GM21528 (cell line): ENCODE measurements around the gene ARG2.
A peak's percentile ranks its signal among the peaks of the same experiment; 100 is the strongest.

ENCODE experiments used
- ATAC-seq: cut with Tn5 transposase; IDR thresholded peaks from one replicate; pipeline ENCODE4 v1.9.1; 2021; ENCODE audit warnings: mild to moderate bottlenecking, moderate library complexity; ENCODE audit not compliant: unreplicated experiment, low FRiP score

ARG2 gene

DNA sequence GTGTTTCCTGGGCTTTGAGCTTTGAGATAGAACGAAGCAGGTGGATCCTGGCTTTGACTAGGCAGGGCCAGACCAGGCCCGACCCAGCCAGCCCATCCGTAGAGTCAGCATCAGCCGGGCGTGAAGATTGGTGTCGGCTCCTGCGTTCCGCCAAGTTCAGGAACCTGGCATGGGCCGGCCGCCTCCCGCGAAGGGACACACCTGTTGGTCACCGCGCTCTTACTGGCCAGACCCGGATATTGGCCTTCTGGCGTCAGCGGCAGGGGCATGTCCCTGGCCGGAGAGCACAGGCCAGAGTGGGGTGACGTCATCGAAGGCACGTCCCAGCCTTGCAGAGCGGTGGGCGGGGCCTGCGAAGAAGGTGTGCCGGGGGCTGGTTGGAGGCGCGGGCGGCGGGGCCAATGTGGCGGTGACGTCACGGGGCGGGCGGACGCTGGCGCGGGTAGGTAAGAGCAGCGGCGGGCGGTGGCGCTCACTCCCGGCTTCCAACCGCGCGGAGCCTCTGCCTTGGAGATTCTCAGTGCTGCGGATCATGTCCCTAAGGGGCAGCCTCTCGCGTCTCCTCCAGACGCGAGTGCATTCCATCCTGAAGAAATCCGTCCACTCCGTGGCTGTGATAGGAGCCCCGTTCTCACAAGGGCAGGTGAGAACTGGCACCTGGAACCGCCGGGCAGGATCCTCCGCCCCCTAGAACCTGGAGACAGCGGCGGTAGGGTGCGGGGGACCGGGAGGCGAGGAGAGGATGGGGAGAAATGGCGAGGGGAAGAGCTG is at the start of gene ARG2:
ARG2 (plus strand) TSS at position 475 of the 771 bp plus-strand sequence; CDS start at position 533, 58 bp downstream.
- ATAC-seq: peak; percentile 94

DNA sequence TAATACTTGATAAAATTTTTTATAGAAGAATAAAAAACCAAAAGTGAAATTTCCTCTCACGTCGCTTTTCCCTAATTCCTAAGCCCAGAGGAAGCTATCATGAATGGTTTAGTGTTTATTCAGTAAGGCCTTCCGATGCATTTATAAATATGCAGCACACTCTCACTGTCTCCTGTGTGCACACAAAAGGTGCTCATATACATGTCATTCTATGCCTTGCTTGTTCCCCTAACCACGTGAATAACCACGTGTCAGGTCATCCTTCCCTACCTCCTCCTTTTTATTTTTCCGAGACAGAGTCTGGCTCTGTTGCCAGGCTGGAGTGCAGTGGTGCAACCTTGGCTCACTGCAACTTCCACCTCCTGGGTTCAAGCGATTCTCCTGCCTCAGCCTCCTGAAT is 49.3 kb upstream of the ARG2 start:
- no peak for ATAC-seq

- ATAC-seq: no peak
Measured at GRCh38 chr14:67571275-67571990, 48.3 kb upstream of the ARG2 start.

DNA sequence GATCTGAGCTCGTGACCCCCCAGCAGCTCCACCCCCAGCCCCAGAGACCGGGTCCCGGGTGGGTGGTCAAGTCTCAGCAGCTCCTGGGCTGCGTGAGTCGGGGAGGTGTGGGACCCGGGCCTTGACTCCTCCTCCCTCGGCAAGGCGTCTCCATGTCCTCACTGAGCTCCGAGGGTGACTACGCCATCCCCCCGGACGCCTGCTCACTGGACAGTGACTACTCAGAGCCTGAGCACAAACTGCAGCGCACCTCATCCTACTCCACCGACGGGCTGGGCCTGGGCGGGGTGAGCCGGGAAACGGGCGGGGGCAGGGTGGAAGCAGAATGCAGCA is 47.8 kb upstream of the ARG2 start:
- ATAC-seq: no peak

GRCh38 chr14:67572608-67573007 is 47.1 kb upstream of the ARG2 start:
- ATAC-seq: no peak

GRCh38 chr14:67573228-67574010 is 46.3 kb upstream of the ARG2 start:
- no peak for ATAC-seq

DNA sequence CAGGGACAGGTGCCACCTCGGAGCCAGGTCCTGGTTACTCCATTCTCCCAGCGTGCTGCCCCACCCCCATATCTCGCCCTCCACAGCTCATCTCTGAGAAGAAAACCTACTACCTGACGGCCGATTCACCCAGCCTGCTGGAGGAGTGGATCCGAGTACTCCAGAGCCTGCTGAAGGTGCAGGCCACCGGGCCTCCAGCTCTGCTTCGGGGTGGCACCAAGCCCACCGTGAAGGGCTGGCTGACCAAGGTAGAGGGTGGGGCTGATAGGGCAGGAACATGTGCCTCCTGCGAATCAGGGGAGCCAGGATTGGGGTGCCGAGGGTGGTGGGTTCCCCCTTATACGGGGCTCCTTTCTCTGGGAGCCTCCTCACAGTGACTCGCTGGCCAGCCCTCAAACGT is 45.6 kb upstream of the ARG2 start:
- ATAC-seq: no peak

GRCh38 chr14:67574806-67575205 is 44.9 kb upstream of the ARG2 start:
- no peak for ATAC-seq

- no peak for ATAC-seq
Measured at GRCh38 chr14:67575684-67576083, 44.0 kb upstream of the ARG2 start.

- ATAC-seq: no peak
Measured at GRCh38 chr14:67576216-67576955, 43.3 kb upstream of the ARG2 start.

DNA sequence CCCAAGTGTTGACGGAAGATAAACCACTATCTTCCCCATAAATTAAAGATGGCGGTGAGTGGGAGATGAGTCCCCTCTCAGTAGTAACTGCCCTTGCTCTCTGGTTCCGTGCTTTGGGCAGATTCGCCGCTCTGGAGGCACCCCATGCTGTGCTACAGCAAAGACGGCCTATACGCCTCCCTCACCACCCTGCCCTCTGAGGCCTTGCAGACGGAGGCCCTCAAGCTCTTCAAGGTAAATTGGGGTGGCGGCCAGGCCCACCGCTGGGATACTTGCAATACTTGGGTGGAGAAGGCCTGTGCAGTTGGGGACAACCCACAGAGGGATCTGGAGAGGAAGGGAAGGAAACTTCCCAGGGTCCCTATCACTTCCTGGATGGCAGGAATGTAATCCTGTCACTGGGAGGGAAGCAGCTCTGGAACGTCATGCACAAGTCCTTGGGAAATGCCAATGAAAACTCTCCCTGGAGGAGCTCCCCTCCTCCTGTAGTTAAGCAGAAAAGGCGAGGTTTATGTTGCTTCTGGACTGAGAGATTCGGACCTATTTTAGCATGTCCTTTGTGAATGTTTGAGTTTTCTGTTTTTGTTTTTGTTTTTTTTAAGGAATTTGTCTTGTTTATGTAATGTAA is 42.4 kb upstream of the ARG2 start:
- no peak for ATAC-seq

DNA sequence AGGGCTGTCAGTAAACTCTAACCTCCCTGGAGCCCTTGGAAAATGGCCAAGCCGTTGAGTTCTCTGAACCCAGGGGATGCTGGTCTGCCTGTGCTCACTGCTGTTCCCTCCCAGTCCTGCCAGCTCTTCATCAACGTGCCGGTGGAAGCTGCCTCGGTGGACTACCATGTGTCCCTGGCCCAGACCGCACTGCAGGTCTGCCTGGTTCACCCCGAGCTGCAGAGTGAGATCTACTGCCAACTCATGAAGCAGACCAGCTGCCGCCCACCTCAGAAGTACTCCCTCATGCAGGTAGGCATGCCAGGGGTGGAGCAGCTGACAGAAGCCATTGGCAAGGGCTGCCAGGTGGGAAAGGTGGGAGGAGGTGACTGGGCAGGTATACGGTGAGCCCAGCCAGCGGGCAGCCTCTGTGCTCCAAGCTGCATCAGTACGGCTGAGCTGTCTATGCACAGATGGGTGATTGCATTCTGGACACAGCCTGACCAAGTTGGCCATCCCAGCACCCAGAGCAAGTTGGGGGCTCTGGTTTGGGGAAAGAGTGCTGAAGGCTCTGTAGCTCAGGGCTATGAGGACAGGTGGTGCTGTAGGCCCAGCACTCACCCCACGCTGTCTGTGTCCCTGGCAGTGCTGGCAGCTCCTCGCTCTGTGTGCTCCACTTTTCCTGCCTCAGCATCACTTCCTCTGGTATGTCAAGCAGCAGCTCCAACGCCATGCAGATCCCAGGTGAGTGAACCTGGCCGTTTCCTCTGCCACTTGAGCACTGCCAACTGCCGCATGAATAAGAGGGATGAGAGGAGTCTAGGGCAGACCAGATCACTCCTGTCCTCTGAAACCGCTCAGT is 41.6 kb upstream of the ARG2 start:
- no peak for ATAC-seq

DNA sequence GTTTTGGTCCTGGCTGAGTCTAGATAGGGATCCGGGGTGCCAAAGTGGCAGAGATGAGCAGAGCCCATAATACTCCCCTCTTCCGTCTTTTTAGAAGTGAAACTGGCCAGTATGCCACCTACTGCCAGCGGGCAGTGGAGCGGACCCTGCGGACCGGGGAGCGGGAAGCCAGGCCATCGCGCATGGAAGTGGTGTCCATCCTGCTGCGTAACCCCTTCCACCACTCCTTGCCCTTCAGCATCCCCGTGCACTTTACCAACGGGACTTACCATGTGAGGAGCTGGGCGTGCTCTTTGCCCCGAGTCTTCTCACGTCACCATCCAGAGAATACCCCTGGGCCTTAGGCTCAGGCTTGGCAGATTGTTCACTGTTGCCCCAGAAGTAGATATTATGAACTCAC is 40.7 kb upstream of the ARG2 start:
- no peak for ATAC-seq

DNA sequence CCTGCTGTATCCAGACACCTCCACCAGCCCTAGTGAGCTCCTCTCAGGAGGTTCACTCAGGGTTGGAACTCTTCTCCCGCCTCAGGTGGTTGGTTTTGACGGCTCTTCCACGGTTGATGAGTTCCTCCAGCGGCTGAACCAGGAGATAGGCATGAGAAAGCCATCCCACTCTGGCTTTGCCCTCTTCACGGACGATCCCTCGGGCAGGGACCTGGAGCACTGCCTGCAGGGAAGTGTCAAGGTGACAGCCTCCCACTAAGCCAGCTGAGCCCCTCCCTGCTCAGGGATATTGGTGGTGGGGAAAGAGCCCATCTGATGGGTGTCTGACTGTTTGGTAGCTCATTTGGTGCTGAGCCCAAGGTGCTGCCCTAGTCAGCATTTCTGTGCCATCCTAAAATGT is 40.1 kb upstream of the ARG2 start:
- ATAC-seq: no peak

GRCh38 chr14:67580336-67581171 is 39.2 kb upstream of the ARG2 start:
- no peak for ATAC-seq

DNA sequence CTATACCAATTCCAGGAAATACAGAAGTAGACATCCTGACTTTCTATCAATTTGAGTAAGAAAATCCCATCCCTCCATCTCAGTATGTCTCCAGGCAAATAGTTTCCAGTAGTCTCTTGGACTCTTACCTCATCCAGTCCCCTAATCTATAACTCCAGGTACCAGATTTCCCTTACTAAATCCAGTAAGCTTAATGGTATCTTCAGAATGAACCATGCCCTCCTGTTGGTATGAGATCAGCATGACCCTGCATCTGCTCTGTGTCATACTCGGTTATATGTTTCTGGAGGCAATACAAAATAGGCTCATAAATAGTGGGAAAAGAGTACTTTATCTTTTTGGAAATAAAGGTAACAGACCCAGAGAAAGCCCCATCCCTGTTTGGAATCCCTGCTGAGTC is 38.1 kb upstream of the ARG2 start:
- ATAC-seq: no peak

DNA sequence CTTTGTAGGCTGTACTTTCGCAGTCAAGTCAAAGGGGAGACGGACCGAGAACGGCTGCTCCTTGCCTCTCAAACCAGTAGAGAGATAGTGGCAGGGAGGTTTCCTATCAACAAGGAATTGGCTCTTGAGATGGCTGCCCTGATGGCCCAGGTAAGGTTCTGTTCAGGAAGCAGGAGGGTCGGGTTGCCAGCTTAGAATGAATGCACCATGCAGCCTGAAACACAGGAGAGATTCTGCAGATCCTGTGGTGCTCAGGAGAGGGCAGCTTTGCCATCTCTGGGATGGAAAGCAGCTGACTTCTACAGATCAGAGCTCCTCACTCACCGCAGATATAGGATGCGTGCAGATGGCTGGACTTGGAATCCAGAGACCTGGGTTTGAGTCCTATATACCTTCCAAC is 37.7 kb upstream of the ARG2 start:
- ATAC-seq: no peak
